Vein endothelial cell (primary cell): ENCODE results near the gene PSPN. TPM values are rescaled to one million over a fixed set of nuclear protein-coding genes. Genes with fewer than 3 reads are reported as not detected.

Experiments used
- small RNA-seq: library from RNA; depleted of rRNA; stranded (forward); fragments of <200 nt; gene quantifications from one replicate; pipeline ENCODE3, GENCODE V24; 2012
- total RNA-seq: library from RNA; depleted of rRNA; stranded (reverse); fragments of >200 nt; gene quantifications from 2 replicates; pipeline ENCODE4 v1.2.3, GENCODE V29; 2012

PSPN gene
- 0.98 and 1.2 TPM in 2 replicates for total RNA-seq

GRCh38 chr19:6375411-6376010 lies at the start of gene PSPN:
Gene PSPN, minus strand, starts transcription at chr19:6375933. Its CDS starts 84 bp downstream, at chr19:6375849.

DNA sequence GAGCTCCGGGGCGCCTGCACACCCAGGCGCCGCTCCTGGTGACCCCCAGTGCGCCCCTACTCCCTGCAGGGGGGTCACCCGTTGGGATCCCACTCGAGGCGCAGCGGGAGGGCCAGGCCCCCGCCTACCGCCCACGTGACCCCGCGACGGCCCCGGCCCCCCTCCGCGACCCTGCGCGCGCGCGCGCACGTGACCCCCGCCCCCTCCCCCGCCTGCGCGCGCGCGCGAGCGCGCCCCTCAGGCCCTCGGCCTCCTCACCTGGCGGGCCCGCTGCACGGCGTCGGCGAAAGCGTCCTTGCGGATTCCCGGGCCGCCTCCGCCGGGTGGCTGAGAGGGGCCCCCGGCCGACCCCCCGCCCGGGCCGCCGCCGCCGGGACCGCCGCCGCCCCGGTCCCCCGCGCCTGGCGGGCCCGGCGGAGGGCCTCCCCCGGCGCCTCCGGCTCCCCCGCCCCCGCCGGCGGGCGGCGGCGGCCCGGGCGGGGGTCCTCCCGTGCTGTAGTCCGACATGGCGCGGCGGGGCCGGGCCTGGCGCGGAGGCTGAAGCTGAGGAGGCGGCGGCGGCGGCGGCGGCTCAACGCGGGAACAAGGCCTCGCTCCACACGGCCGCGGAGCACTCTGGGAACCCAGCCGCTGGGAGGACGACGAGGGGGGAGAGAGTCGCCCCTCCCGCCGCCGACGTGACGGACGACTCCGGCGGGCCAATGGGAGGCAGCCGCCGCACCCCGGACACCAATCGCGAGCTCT lies 48.6 kb upstream of the PSPN start, which contains the start of gene KHSRP:
Gene KHSRP (minus strand): TSS at position 617 of the 744 bp plus-strand sequence. CDS start 110 bp downstream, at position 507.

GRCh38 chr19:6393074-6393982 lies 17.6 kb upstream of the PSPN start, which contains the start of gene GTF2F1:
Gene GTF2F1, minus strand, starts transcription at chr19:6393164. Its CDS starts 169 bp downstream, at chr19:6392995.

DNA sequence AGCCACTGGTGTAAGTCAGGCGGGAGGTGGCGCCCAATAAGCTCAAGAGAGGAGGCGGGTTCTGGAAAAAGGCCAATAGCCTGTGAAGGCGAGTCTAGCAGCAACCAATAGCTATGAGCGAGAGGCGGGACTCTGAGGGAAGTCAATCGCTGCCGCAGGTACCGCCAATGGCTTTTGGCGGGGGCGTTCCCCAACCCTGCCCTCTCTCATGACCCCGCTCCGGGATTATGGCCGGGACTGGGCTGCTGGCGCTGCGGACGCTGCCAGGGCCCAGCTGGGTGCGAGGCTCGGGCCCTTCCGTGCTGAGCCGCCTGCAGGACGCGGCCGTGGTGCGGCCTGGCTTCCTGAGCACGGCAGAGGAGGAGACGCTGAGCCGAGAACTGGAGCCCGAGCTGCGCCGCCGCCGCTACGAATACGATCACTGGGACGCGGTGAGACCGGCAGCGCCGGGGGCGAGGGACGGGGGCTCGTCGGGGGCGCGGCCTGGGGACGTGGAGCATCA lies 3.1 kb downstream of the PSPN start, which contains the start of gene ALKBH7:
Gene ALKBH7 (plus strand): TSS at position 201 of the 502 bp plus-strand sequence. CDS start 27 bp downstream, at position 228.

DNA sequence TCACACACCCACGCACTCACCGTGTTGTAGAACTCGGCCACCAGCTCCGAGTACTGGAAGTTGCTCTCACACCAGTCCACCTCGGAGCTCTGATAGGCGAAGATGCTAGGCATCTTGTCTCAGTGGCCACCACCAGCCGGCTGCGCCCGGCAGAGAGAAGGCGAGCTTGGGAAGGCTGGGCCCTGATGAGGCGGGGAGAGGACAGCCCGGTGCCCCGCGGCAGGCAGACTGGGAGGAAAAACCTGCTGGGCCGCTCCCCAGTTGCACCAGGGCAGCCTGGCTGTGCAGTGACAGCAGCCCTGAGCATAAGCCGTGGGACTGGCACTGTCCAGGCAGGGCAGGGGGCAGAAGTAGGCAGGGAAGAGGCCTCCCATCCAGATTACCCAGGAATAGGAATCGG lies 42.3 kb downstream of the PSPN start, which contains the start of gene ACER1:
Gene ACER1 (minus strand): TSS at position 174 of the 400 bp plus-strand sequence. CDS start 61 bp downstream, at position 113.

Small RNA genes within 50 kb of the gene (small RNA-seq; reads per million reads assigned to genes)
- gene MIR6790 (not detected), gene MIR6885 (not detected)

Other genes starting within 250 kb of the PSPN start
- gene ACSBG2, start 240.3 kb downstream of the PSPN start, total RNA-seq = not detected in 2 replicates
- 15.2 and 23.2 TPM in 2 replicates for gene MLLT1, start 96.0 kb downstream of the PSPN start, total RNA-seq
- not detected in 2 replicates for gene ACER1, start 42.3 kb downstream of the PSPN start, total RNA-seq
- 76.2 and 104 TPM in 2 replicates for gene CLPP, start 14.4 kb downstream of the PSPN start, total RNA-seq
- 32.4 and 44.1 TPM in 2 replicates for gene ALKBH7, start 3.1 kb downstream of the PSPN start, total RNA-seq
- gene GTF2F1, start 17.2 kb upstream of the PSPN start, total RNA-seq = 50.8 and 59.4 TPM in 2 replicates
- 166 and 180 TPM in 2 replicates for gene KHSRP, start 48.9 kb upstream of the PSPN start, total RNA-seq
- 0.33 TPM in 1 of 2 replicates, not detected in the other for gene SLC25A41, start 57.8 kb upstream of the PSPN start, total RNA-seq
- gene SLC25A23, start 83.9 kb upstream of the PSPN start, total RNA-seq = 16.9 and 32.3 TPM in 2 replicates
- gene CRB3, start 88.3 kb upstream of the PSPN start, total RNA-seq = not detected in 2 replicates
- not detected in 2 replicates for gene DENND1C, start 105.9 kb upstream of the PSPN start, total RNA-seq
- not detected in 2 replicates for gene TUBB4A, start 126.4 kb upstream of the PSPN start, total RNA-seq
- gene TNFSF9, start 155.1 kb upstream of the PSPN start, total RNA-seq = 0.65 and 1.1 TPM in 2 replicates
- not detected in 2 replicates for gene CD70, start 215.2 kb upstream of the PSPN start, total RNA-seq